NCI-H82 (cell line): ENCODE measurements around the gene RAB11FIP4.
"Not testable (repeated sequence)": the region's sequence is repeated elsewhere in the genome, so short reads cannot be mapped to it uniquely, and the experiment has no call there.

Experiments used
- DNase-seq: peaks from one replicate; lab custom pipeline; 2025; lab: John Stamatoyannopoulos, UW

RAB11FIP4 gene

GRCh38 chr17:31391496-31391949 lies at the start of gene RAB11FIP4:
RAB11FIP4 (plus strand) TSS chr17:31391675; CDS start chr17:31391853, 178 bp downstream.
- DNase-seq: peak; percentile 81

- DNase-seq: not testable (repeated sequence)
Measured at GRCh38 chr17:31345191-31345747, 46.2 kb upstream of the RAB11FIP4 start.

- no peak for DNase-seq
Measured at GRCh38 chr17:31349454-31349853, 42.0 kb upstream of the RAB11FIP4 start.

GRCh38 chr17:31355935-31356334 lies 35.5 kb upstream of the RAB11FIP4 start:
- DNase-seq: no peak

- no peak for DNase-seq
Measured at GRCh38 chr17:31357091-31357490, 34.4 kb upstream of the RAB11FIP4 start.

- DNase-seq: no peak
Measured at GRCh38 chr17:31357839-31358394, 33.6 kb upstream of the RAB11FIP4 start.

GRCh38 chr17:31364012-31364411 lies 27.5 kb upstream of the RAB11FIP4 start:
- DNase-seq: no peak

GRCh38 chr17:31366088-31366487 lies 25.4 kb upstream of the RAB11FIP4 start:
- DNase-seq: no peak

GRCh38 chr17:31369266-31369665 lies 22.2 kb upstream of the RAB11FIP4 start:
- DNase-seq: no peak

GRCh38 chr17:31371511-31372097 lies 19.9 kb upstream of the RAB11FIP4 start:
- no peak for DNase-seq

- DNase-seq: peak; percentile 54
Measured at GRCh38 chr17:31373150-31374093, 18.1 kb upstream of the RAB11FIP4 start.

GRCh38 chr17:31374094-31374447 lies 17.4 kb upstream of the RAB11FIP4 start:
- no peak for DNase-seq

- no peak for DNase-seq
Measured at GRCh38 chr17:31374503-31374902, 17.0 kb upstream of the RAB11FIP4 start.

- no peak for DNase-seq
Measured at GRCh38 chr17:31378638-31379037, 12.8 kb upstream of the RAB11FIP4 start.

- DNase-seq: no peak
Measured at GRCh38 chr17:31379597-31380205, 11.8 kb upstream of the RAB11FIP4 start.

- DNase-seq: no peak
Measured at GRCh38 chr17:31381165-31381668, 10.3 kb upstream of the RAB11FIP4 start.

GRCh38 chr17:31382668-31383275 lies 8.7 kb upstream of the RAB11FIP4 start:
- DNase-seq: not testable (repeated sequence)

- not testable (repeated sequence) for DNase-seq
Measured at GRCh38 chr17:31383488-31383887, 8.0 kb upstream of the RAB11FIP4 start.

- DNase-seq: no peak
Measured at GRCh38 chr17:31385428-31386285, 5.8 kb upstream of the RAB11FIP4 start.

- DNase-seq: no peak
Measured at GRCh38 chr17:31386542-31387075, 4.9 kb upstream of the RAB11FIP4 start.
